Panc1 (cell line): Measurements from ENCODE around the gene PTPRN. TPM values are rescaled to one million over a fixed set of nuclear protein-coding genes. Genes with fewer than 3 reads are reported as not detected.

Source experiments
- ATAC-seq: fragments of 200-7000 bp; cut with Tn5 transposase; 2 replicates; pipeline ENCODE4 v1.9.1; 2020; ENCODE audit warnings: mild to moderate bottlenecking, moderate library complexity
- Bru-seq: library from RNA; stranded (reverse); fragments of 400-500 nt; gene quantifications from one replicate; lab custom pipeline; 2021; lab: Mats Ljungman, UMichigan
- BruChase-seq, 2 experiments: library from RNA; stranded (reverse); fragments of 400-500 nt; gene quantifications; one replicate each; lab custom pipeline; 2021; lab: Mats Ljungman, UMichigan
- BruUV-seq: library from RNA; stranded (reverse); fragments of 400-500 nt; replicated peaks from 2 replicates; lab custom pipeline; 2021; lab: Mats Ljungman, UMichigan
- CTCF ChIA-PET: fragments of 300-600 bp; sonication (Branson Sonifier 250); formaldehyde crosslinking; loops from one replicate; lab custom pipeline; 2022; ENCODE audit warnings: antibody characterized with exemption; lab: Charles Lee
- POLR2A ChIA-PET: fragments of 300-600 bp; sonication (Branson Sonifier 250); formaldehyde crosslinking; loops from one replicate; lab custom pipeline; 2022; ENCODE audit warnings: antibody characterized with exemption; lab: Charles Lee
- DNase-seq: peaks from one replicate; pipeline ENCODE4 v3.0.0-alpha.2; 2010; ENCODE audit warnings: low read depth, low spot score
- H3K27ac ChIP-seq: 2 replicates; pipeline ENCODE4 v1.5.1; 2011; ENCODE audit warnings: mild to moderate bottlenecking, low read length, inconsistent platforms
- H3K27me3 ChIP-seq: fragments of 200-500 bp; sonication (Bioruptor generic); 2 replicates; pipeline ENCODE4 v1.6.0; 2014; ENCODE audit warnings: low read length, inconsistent platforms; ENCODE audit not compliant: control insufficient read depth, insufficient read depth
- H3K36me3 ChIP-seq: fragments of 200-500 bp; sonication (Bioruptor generic); 2 replicates; pipeline ENCODE4 v1.5.1; 2014; ENCODE audit warnings: inconsistent platforms, mild to moderate bottlenecking, low read length, moderate library complexity; ENCODE audit not compliant: control insufficient read depth, insufficient read depth
- H3K4me1 ChIP-seq: 2 replicates; pipeline ENCODE4 v1.5.1; 2011; ENCODE audit warnings: inconsistent platforms, mild to moderate bottlenecking, low read length, moderate library complexity; ENCODE audit not compliant: control insufficient read depth, insufficient read depth
- H3K4me3 ChIP-seq, 2 experiments: 2 replicates each; pipeline ENCODE4 v1.5.1; 2011 to 2012; ENCODE audit warnings: low read depth in 2 of 2, low read length in 2 of 2, mild to moderate bottlenecking in 2 of 2, inconsistent platforms in 1 of 2, moderate library complexity in 1 of 2
- H3K9me3 ChIP-seq: fragments of 200-500 bp; sonication (Bioruptor generic); 2 replicates; pipeline ENCODE4 v1.5.1; 2014; ENCODE audit warnings: low read depth, mild to moderate bottlenecking, inconsistent platforms, low read length, moderate library complexity; ENCODE audit not compliant: control insufficient read depth, insufficient read depth
- POLR2AphosphoS5 ChIP-seq: IDR thresholded peaks from 2 replicates; pipeline ENCODE4 v1.6.1; 2012; ENCODE audit warnings: mild to moderate bottlenecking, low read depth, low read length, moderate library complexity
- SIN3A ChIP-seq: IDR thresholded peaks from 2 replicates; pipeline ENCODE4 v1.6.1; 2012; ENCODE audit warnings: low read depth, mild to moderate bottlenecking, low read length, moderate library complexity, borderline replicate concordance; ENCODE audit not compliant: insufficient read depth
- TCF7L2 ChIP-seq: IDR thresholded peaks from 2 replicates; pipeline ENCODE4 v1.6.1; 2011; ENCODE audit warnings: mild to moderate bottlenecking, low read depth, low read length, inconsistent platforms
- in situ Hi-C: cut with HindIII; loops from 2 replicates; pipeline ENCODE4 v1.10.0; 2016; ENCODE audit warnings: low sequenced_read_pairs, low pct_unique_long_range_greater_than_20kb
- intact Hi-C: fragments of 100-400 bp; cut with micrococcal nuclease; formaldehyde crosslinking; loops from one replicate; pipeline ENCODE4 v1.10.0; 2022; ENCODE audit not compliant: unreplicated experiment
- long read RNA-seq: library from polyadenylated mRNA; unstranded; transcript quantifications from one replicate; pipeline ENCODE4 v2.0.0, GENCODE V29; 2021; ENCODE audit not compliant: unreplicated experiment
- polyA plus RNA-seq: library from polyadenylated mRNA; unstranded; fragments of >200 nt; gene quantifications from one replicate; pipeline ENCODE4 v1.2.1, GENCODE V29; 2012; ENCODE audit warnings: missing spikeins; ENCODE audit not compliant: insufficient read length
- total RNA-seq: library from RNA; stranded (reverse); gene quantifications from one replicate; pipeline ENCODE4 v1.2.1, GENCODE V29; 2021; ENCODE audit not compliant: unreplicated experiment
- TF ChIP-seq, protein P1 (sequence below): fragments of 450-650 bp; IDR thresholded peaks from 2 replicates; pipeline ENCODE4 v1.5.1; 2017; ENCODE audit warnings: mild to moderate bottlenecking
- TF ChIP-seq, protein P2 (sequence below), 2 experiments: IDR thresholded peaks; 2 replicates each; pipeline ENCODE4 v1.6.1; 2011 to 2012; ENCODE audit warnings: low read depth in 2 of 2, control low read depth in 1 of 2, low read length in 1 of 2, mild to moderate bottlenecking in 1 of 2, moderate library complexity in 1 of 2; ENCODE audit not compliant: insufficient read depth in 1 of 2

The PTPRN gene
- total RNA-seq (not detected), Bru-seq, nascent RNA (not detected), BruChase-seq, experiment 1, labeled RNA remaining after a 2-hour chase (percentile 8 among the genes with signal in this experiment), BruChase-seq, experiment 2, labeled RNA remaining after a 6-hour chase (percentile 5 among the genes with signal in this experiment)
- 0.35 TPM for polyA plus RNA-seq
- long read RNA-seq, result 0 reads

DNA sequence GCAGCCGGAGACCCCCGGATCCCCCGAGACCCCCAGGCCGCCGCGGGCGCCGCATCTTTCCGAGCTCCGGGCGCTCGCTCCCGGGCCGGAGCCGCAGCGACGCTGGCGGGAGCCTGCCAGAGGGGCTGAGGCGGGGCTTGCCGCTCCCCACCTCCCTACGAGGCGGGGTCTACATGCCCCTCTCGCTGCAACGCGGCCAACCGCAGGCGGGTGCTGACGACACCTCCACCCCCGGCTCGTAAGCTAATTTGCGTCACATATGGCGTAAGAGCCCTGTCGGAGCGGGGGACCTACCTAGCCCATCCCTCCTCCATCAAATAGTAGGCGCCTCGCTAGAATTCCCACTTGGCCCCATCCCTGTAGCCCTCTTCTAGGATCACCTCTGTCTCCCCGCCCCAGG lies at the start of gene PTPRN:
Gene PTPRN, minus strand, starts transcription at position 124 of the 400 bp plus-strand sequence. Its CDS starts 69 bp downstream, at position 55.
- H3K9me3 ChIP-seq, result no peaks in the 10 kb centered on the region
- DNase-seq (no peak), ATAC-seq (no peak)
- in situ Hi-C loops (no loop called here), intact Hi-C loops (loop anchor here (10.0 kb wide), 1 partner anchor 254 kb away; no protein-coding TSS in a partner anchor)
- H3K4me3 ChIP-seq, result peak within 1 kb of the TSS; percentile 11 to 32; a peak in 2 of 4 replicates
- ChIA-PET POLR2A (no interaction called here), CTCF (no interaction called here)
- no peaks in the 10 kb centered on the region for H3K36me3 ChIP-seq
- H3K4me1 ChIP-seq, result no peaks in the 10 kb centered on the region
- TF ChIP-seq TCF7L2 (no peak), SIN3A (no peak)
- no peak within 1 kb of the TSS for H3K27ac ChIP-seq
- peaks cover 1% of the 10 kb centered on the region for H3K27me3 ChIP-seq
- no TSS peak for BruUV-seq

DNA sequence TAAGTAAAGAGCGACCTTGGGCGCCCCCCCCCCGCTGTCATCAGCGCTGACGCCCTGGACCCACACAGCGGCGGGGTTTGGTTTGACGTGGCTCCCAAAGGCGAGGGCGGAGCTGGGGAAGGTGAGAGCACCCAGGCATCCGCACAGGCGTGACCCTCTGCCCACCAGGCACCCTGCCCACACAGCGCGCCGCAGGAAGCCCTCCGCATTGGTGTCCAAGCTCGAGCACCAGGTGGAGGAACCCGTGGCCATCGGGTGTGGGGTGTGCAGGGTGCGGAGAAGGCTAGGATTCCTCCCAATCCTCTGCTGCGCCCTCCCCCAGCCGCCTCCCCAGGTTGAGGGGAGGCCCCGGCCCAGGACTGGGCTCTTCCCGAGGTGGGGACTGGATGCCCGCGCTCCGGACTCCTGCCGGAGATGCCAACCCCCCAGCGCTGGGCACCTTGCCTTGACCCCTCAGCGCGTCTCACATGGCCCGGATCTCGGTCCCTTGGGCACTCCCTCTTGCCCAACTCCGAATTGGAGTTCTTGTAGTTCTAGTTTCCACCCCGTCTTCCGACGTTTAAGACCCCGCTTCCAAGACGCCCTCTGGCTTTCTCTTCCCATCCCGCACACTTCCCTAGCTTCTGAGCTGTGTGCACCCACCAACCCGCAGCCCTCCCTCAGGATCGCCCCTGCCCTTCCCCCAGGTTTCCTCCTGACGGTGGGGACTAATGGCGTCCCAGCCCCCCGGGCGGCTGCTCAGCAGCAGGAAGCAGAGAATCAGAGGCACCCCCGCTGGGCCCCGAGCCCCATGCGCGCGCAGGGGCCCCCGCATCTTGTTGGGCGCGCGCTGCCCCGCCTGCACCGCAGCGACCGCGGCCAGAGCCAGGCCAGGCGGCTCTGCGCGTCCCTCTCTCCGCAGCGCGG lies 49.2 kb upstream of the PTPRN start:
- ATAC-seq, result peak; percentile 68
- TF ChIP-seq, protein P1, sequence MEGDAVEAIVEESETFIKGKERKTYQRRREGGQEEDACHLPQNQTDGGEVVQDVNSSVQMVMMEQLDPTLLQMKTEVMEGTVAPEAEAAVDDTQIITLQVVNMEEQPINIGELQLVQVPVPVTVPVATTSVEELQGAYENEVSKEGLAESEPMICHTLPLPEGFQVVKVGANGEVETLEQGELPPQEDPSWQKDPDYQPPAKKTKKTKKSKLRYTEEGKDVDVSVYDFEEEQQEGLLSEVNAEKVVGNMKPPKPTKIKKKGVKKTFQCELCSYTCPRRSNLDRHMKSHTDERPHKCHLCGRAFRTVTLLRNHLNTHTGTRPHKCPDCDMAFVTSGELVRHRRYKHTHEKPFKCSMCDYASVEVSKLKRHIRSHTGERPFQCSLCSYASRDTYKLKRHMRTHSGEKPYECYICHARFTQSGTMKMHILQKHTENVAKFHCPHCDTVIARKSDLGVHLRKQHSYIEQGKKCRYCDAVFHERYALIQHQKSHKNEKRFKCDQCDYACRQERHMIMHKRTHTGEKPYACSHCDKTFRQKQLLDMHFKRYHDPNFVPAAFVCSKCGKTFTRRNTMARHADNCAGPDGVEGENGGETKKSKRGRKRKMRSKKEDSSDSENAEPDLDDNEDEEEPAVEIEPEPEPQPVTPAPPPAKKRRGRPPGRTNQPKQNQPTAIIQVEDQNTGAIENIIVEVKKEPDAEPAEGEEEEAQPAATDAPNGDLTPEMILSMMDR, result no peak
- no peak for TF ChIP-seq POLR2AphosphoS5
- TF ChIP-seq, protein P2, sequence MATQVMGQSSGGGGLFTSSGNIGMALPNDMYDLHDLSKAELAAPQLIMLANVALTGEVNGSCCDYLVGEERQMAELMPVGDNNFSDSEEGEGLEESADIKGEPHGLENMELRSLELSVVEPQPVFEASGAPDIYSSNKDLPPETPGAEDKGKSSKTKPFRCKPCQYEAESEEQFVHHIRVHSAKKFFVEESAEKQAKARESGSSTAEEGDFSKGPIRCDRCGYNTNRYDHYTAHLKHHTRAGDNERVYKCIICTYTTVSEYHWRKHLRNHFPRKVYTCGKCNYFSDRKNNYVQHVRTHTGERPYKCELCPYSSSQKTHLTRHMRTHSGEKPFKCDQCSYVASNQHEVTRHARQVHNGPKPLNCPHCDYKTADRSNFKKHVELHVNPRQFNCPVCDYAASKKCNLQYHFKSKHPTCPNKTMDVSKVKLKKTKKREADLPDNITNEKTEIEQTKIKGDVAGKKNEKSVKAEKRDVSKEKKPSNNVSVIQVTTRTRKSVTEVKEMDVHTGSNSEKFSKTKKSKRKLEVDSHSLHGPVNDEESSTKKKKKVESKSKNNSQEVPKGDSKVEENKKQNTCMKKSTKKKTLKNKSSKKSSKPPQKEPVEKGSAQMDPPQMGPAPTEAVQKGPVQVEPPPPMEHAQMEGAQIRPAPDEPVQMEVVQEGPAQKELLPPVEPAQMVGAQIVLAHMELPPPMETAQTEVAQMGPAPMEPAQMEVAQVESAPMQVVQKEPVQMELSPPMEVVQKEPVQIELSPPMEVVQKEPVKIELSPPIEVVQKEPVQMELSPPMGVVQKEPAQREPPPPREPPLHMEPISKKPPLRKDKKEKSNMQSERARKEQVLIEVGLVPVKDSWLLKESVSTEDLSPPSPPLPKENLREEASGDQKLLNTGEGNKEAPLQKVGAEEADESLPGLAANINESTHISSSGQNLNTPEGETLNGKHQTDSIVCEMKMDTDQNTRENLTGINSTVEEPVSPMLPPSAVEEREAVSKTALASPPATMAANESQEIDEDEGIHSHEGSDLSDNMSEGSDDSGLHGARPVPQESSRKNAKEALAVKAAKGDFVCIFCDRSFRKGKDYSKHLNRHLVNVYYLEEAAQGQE (IDR thresholded peaks at IDR 0.05; ENCODE audit: insufficient read depth in 1 of 2, low read depth in 2 of 2, low read length in 1 of 2), result no peak
- TF ChIP-seq TCF7L2, result no peak
- no peak for TF ChIP-seq SIN3A
- no peak for DNase-seq
- ChIA-PET POLR2A (no interaction called here), CTCF (no interaction called here)
- Histone ChIP-seq H3K9me3 (no peaks in the 10 kb centered on the region), H3K36me3 (no peaks in the 10 kb centered on the region), H3K4me1 (peaks cover 5% of the 10 kb centered on the region), H3K27ac (no peak overlapping the region), H3K27me3 (no peaks in the 10 kb centered on the region; the same call in 1 of the 2 replicates), H3K4me3 (peak overlapping the region; percentile 18 to 20; a peak in 3 of 4 replicates)
- intact Hi-C loops, result no loop called here
- no TSS peak for BruUV-seq
- in situ Hi-C loops, result no loop called here
